ENCODE measurements around the gene ZFP36L1. TPM values are rescaled to one million over a fixed set of nuclear protein-coding genes. Genes with fewer than 3 reads are reported as not detected.

Gene ZFP36L1, protein sequence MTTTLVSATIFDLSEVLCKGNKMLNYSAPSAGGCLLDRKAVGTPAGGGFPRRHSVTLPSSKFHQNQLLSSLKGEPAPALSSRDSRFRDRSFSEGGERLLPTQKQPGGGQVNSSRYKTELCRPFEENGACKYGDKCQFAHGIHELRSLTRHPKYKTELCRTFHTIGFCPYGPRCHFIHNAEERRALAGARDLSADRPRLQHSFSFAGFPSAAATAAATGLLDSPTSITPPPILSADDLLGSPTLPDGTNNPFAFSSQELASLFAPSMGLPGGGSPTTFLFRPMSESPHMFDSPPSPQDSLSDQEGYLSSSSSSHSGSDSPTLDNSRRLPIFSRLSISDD
- total RNA-seq, result 45.5 TPM
- long read RNA-seq, transcript ZFP36L1-202 (2 exons, 3,190 nt), result major isoform, 22 of 41 reads
- long read RNA-seq, partial matches to known transcripts, result 0 of 41 reads
- long read RNA-seq, other reads (novel, unspliced or antisense), result 18 of 41 reads

DNA sequence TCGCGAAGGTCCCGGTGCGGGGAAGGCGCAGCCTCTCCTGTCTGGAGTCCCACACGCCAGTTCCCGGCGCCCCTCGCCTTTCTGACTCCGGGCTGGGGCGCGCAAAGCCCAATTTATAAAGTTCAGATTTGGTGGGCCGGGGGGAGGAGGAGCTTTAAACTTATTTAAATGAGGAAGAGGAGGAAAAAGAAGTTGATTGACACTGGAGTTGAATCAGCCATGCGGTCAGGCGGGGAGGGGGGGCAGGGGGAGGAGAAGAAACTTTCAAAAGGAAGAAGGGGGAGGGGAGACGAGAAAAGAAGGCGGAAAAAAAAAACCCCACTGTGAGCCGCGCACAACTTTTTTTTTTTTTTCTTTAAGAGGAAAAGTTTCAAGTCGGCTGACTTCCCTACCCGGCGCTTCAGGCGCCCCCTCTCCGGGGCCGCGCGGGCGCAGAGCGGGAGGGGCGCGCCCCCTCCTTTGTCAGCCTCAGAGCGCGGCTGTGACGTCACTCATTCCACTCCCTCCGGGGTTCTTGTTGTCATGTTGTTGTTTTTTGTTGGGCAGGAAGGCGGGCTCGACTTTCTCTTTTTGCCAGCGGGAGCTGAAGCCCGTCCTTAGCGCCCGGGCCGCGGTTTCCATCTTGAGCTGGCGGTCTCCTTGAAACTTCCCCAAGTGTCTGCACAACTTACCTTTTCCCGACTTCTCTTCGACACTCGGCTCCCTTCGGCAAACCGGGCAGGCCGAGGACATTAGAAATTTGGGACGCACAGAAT, at the start of gene ZFP36L1:
Gene ZFP36L1 (minus strand): TSS at position 89 of the 755 bp plus-strand sequence. CDS start 129 bp downstream, outside the sequence.
- intact Hi-C loops (cut with DNase I), result loop anchor here (5.0 kb wide), 2 partner anchors 61 to 271 kb away; no protein-coding TSS in a partner anchor
- DNase-seq, result peak; percentile 96
- peak; percentile 68 for ATAC-seq (ENCODE audit: poor library complexity)

DNA sequence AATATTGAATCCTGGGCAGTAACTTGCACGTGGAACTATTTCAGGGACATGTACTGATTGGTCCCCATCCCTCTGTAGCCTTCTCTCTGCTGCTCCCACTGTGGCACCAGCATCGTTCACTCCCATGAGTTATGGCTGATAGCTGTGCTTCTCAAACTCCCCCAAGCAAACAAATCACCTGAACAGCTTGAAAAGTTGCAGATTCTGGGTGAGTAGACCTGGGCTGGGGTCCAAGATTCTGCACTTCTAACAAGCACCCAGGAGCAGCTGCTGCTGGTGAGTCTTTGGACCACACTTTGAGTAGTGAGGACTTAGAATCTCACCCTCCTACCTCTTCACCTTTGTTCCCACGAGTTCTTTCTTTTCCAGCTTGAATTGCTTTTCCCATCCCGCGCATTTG, 49.4 kb upstream of the ZFP36L1 start:
- no peak for DNase-seq
- intact Hi-C loops (cut with DNase I), result no loop called here
- ATAC-seq (ENCODE audit: poor library complexity), result no peak

DNA sequence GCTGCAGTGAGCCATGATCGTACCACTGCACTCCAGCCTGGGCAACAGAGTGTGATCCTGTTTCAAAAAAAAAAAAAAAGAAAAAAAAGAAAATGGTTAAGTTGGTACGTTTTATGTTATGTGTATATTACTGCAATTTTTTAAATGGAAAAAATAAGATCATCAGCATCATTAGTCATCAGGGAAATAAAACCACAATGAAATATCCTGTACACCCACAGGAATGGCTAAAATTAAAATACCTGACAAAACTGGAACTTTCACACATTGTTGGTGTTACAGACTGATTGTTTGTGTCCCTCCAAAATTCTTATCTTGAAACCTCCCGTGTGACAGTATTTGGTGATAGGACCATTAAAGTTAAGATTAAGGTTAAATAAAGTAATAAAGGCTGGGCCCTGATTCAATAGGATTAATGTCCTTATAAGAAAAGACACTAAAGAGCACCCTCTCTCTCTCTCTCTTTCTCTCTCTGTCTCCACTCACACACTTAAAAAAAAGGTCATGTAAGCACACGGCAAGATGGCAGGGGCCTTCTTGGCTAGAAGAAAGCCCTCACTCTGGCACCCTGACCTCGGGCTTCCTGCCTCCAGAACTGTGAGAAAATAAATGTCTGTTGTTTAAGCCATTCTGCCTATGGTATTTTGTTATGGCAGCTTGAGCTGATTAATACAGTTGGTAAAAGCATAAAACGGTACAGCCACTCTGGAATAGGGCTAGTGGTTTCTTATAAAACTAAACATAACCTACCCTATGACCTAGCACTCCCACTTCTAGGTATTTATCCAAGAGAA, 48.3 kb upstream of the ZFP36L1 start:
- no peak for DNase-seq
- ATAC-seq (ENCODE audit: poor library complexity), result no peak
- intact Hi-C loops (cut with DNase I), result no loop called here

DNA sequence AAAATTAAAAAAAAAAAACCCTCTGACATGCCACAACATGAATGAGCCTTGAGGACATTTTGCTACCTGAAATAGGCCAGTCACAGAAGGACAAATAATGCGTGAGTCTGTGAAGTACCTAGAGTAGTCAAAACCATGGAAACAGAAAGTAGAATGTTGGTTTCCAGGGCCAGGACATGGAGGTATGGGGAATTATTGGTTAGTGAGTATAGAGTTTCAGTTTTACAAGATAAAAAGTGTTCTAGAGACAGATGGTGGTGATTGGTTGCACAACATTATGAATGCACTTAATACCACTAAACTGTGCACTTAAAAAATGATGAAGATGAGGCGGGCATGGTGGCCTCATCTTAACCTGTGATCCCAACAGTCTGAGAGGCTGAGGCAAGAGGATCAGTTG, 47.6 kb upstream of the ZFP36L1 start:
- ATAC-seq (ENCODE audit: poor library complexity) (no peak), DNase-seq (no peak)
- intact Hi-C loops (cut with DNase I), result no loop called here

DNA sequence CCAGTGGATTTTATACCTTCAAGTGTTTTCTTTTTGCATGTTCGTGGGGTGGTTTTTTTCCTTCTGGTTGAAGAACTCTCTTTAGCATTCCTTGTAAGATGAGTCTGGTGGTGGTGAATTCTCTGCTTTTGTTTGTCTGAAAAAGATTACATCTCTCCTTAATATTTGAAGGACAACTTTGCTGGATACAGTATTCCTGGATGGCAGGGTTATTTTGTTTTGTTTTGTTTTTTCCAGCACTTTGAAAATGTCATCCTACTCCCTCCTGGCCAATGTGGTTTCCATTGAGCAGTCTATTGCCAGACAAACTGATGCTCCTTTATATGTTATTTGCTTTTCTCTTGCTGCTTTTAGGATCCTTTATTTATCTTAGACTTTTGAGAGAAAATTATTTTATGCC, 43.2 kb upstream of the ZFP36L1 start:
- DNase-seq, result no peak
- no peak for ATAC-seq (ENCODE audit: poor library complexity)
- intact Hi-C loops (cut with DNase I), result no loop called here

DNA sequence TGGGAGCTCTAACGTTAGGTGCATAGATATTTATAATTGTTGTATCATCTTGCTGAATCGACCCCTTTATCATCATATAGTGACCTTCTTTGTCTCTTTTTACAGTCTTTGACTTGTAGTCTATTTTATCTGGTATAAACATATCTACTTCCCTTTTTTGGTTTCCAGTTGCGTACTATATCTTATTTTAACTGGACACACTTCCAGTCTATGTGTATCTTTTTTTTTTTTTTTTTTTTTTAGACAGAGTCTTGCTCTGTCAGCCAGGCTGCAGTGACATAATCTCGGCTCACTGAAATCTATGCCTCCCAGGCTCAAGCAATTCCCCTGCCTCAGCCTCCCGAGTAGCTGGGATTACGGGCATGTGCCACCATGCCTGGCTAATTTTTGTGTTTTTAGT, 41.9 kb upstream of the ZFP36L1 start:
- DNase-seq (no peak), ATAC-seq (ENCODE audit: poor library complexity) (no peak)
- intact Hi-C loops (cut with DNase I), result no loop called here

DNA sequence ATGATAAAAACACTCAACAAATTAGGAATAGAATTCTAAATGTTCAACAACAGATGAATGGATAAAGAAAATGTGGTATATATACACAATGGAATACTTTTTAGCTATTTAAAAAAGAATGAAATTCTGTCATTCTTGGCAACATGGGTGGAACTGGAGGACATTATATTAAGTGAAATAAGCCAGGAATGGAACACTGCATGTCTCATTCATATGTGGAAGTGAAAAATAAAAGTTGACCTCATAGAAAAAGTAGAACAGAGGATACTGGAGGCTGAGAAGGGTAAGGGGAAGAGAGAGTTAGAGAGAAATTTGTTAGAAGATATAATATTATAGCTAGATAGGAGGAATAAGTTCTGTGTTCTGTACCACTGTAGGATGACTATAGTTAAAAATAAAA, 35.8 kb upstream of the ZFP36L1 start:
- no peak for DNase-seq
- ATAC-seq (ENCODE audit: poor library complexity), result no peak
- intact Hi-C loops (cut with DNase I), result loop anchor here (10.0 kb wide), 1 partner anchor 994 kb away; no protein-coding TSS in a partner anchor

DNA sequence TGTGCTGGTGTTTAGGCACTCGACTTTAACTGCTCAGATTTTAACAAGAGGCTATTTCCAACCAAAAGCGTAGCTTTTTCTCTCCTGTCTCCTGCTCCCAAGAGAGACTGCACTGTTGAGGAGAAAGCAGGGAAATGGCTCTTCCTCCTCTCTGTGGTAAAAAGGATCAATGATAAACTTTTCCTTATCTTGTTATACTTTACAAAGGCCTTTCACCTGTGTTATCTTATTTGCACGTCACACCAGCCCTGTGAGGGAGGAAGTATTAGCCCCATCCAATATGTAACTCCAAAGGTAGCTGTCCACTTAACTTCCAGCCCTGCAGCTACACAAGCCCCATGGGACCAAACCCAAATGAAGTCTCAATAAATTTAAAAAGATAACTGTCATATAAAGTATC, 32.9 kb upstream of the ZFP36L1 start:
- DNase-seq, result no peak
- no peak for ATAC-seq (ENCODE audit: poor library complexity)
- intact Hi-C loops (cut with DNase I), result loop anchor here (10.0 kb wide), 1 partner anchor 991 kb away; no protein-coding TSS in a partner anchor

DNA sequence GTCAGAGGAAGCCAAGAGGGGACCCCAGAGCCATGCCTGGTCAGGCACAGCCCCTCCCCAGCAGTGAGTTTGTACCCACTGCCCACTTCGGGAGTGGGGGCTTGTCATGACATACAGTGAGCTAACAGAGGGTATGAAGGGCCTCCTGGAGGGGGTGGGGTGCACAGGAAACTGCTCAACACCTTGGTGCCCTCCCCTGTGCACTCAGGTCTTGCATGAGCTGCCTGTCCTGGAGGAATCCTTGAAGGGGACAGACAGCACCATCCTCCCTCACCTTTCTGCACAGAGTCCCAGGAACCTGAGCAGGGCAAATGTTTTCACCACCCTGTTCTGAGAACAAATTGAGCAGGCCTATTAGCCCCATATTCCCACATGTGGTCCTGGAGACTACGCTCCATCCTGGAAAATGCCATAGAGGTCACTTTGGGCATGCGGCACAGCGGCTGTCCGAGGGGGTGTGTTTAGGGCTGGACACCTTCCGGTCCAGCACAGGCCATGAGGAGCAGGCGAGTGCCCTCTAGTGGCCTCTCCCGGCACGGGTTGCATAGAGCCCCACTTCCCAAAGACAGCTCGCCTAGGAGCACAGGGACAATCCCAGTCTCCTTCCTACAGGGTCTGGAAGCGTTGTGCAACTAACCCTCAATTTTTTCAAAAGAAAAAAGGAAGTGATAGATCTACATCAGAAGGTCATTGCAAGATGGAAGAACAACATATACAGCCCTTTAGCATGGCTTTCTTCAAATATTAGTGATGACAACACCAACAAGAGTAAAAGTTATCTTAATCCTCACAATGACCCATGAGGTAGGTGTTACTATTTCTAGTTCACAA, 31.9 kb upstream of the ZFP36L1 start:
- DNase-seq (peak; percentile 94), ATAC-seq (ENCODE audit: poor library complexity) (peak; percentile 95)
- intact Hi-C loops (cut with DNase I), result loop anchor here (5.0 to 10.0 kb wide), 2 partner anchors 887 to 990 kb away; no protein-coding TSS in a partner anchor

DNA sequence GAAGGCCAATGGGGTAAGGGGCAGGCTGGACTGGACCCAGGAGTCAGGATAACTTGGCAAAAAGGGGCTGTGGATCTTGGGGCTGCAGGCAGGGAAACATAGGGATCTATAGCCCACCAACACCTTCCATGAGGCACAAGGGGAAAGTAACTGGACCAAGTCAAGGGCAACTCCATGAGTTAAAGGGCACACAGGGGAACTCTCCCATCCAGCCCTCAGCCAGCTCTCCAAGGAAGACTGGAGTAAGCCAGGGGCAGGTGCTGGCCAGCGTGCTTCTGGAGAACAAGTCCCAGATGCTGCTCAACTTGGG, 31.3 kb upstream of the ZFP36L1 start:
- ATAC-seq (ENCODE audit: poor library complexity) (no peak), DNase-seq (no peak)
- intact Hi-C loops (cut with DNase I), result loop anchor here (5.0 to 10.0 kb wide), 2 partner anchors 887 to 989 kb away; no protein-coding TSS in a partner anchor

DNA sequence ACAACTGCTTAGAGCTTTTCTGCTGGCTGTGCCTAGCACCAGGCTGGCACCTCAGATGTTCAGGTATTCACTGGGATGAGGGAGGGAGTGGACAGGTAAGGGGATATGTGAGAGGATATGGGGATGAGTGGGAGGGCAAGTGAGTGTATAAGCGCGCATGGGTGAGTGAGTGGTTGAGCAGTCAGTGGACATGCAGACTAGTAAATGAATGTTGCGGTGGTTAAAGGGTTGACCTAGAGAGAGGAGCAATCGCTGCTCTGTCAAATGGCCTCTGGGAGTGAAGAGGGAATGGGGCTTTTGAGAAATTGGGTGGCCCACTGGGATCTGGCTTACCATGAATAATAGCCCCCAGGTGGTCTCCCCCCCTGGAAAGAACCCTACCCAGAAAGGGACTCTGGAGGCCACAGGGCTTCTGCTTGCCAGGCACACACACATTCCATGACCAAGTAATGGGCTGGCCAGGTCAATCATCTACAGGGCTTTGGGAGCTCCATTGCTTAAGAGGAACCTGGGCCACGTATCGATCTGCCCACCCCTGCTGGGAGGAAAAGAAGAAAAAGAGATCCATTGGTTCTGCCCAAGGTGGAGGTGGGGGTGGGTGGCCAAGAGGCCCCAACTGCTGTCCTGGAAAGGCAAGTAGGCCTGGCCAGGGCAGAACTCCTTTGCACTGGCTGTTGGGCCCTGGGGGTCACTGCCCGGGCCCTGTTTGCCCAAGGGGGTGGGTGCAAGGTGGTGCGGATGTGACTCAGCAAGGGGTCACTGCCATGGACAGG, 30.8 kb upstream of the ZFP36L1 start:
- no peak for DNase-seq
- intact Hi-C loops (cut with DNase I), result loop anchor here (5.0 to 10.0 kb wide), 2 partner anchors 886 to 989 kb away; no protein-coding TSS in a partner anchor
- ATAC-seq (ENCODE audit: poor library complexity), result no peak

DNA sequence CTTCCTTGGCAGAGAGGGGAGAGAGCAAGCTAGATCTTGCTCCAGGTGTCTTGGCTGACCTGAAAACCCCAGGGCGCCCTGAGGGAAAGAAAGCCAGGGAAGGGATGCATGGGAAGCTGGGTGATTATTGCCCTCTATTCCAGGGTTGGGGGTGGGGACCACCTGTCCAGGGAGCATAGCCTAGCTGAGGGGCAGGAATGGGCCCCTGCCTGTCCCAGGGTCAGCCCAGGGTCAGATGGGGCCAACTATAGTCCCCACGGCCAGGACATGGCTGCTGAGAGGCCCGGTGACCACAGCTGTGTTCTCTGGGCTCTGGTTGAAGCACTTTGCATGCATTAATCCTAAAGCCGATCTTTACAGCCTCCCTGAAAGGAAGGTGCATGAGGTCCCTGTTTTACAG, 30.1 kb upstream of the ZFP36L1 start:
- no peak for ATAC-seq (ENCODE audit: poor library complexity)
- no peak for DNase-seq
- intact Hi-C loops (cut with DNase I), result loop anchor here (5.0 to 10.0 kb wide), 2 partner anchors 886 to 988 kb away; no protein-coding TSS in a partner anchor

DNA sequence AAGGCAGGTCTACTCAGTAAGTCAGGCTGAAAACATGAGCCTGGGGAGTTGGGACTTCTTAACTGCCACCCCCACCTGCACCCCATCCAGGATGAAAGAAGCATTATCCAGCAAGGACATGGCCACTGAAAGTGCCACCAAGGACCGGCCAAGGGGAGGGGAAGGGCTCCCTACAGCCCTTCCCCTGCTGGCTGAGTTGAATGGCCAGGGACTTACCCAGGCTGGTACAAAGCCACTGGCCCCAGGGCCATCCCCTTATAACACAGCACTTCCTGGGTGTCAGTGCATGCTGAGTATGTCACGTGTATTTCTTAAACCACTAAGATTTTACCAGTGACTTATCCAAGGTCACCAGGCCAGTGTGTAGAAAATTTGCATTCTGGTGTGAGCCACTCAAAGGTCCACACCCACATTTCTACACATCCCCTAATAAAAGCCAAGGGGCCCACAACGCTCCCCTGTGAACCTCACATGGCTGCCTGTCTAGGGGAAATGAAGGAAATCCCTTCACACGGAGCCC, 29.3 kb upstream of the ZFP36L1 start:
- intact Hi-C loops (cut with DNase I), result loop anchor here (5.0 to 10.0 kb wide), 2 partner anchors 885 to 987 kb away; no protein-coding TSS in a partner anchor
- ATAC-seq (ENCODE audit: poor library complexity) (no peak), DNase-seq (no peak)

DNA sequence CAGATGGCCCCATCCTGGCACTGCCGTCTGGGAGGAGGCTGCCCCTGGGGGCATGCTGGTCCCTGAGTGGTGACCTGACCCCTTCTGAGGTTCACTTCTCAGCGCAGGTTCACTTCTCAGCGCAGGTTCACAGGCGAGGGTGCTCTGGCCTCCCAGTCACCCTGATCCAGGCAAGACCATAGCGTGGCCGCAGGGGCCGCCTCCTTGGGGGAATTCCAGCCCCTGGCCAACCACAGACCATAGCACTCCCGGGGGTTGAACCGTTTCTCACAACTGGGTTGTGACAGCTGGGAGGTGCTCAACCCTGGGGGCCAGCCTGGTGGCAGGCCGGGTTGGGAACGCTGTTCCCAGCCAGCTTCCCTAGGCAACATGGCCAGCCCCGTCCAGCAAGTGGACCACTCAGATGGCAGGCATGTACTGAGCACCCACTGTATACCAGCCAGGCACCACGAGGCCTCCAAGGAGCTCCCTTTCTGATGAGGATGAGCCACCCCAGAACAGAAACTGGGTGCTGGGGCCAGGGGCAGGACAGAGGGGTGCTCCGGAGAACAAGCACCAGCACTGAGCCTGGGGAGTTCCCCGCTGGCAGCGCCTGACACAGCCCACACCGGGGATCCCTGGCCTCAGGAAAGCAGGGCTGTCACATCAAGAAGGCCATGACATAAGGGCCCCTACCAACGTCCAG, 28.3 kb upstream of the ZFP36L1 start:
- no peak for ATAC-seq (ENCODE audit: poor library complexity)
- intact Hi-C loops (cut with DNase I), result loop anchor here (5.0 to 10.0 kb wide), 2 partner anchors 884 to 986 kb away; no protein-coding TSS in a partner anchor
- DNase-seq, result no peak

DNA sequence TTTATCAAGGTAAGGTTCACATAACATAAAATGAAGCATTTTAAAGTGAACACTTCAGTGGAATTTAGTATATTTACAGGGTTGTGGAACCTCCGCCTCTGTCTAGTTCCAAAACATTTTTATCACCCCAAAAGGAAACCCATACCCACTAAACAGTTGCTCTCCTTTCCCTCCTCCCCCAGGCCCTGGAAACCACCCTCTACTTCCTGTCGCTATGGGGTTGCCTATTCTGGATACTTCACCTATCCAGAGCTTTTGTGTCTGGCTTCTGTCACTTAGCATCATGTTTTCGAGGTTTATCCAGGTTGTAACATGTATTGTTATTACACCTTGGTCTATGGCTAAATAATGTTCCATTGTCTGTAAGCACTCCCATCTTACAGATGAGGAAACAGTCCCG, 27.7 kb upstream of the ZFP36L1 start:
- no peak for ATAC-seq (ENCODE audit: poor library complexity)

DNA sequence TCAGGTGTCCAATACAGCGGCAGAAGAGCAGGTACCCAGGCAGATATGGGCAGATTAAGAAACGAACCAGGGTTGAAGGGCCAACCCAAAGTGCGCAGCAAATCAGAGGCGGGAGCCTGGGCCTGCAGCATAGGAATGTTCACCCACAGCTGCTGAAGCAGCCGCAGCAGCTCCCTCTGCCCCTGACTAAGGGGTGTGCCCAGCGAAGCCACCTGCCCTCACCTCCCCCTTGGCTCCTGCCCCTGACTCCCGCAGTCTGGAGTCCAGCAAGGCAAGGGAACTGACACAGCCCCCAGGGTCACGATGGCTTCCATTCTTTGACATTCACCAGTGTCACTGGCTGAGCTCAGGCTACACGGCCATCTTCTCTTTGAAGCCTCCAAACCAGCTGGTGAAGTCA, 27.3 kb upstream of the ZFP36L1 start:
- intact Hi-C loops (cut with DNase I), result loop anchor here (5.0 to 10.0 kb wide), 2 partner anchors 883 to 985 kb away; no protein-coding TSS in a partner anchor
- ATAC-seq (ENCODE audit: poor library complexity) (no peak), DNase-seq (no peak)

More for the DNA sequence above, 27.7 kb upstream of the ZFP36L1 start:
- no peak for DNase-seq
- intact Hi-C loops (cut with DNase I), result loop anchor here (5.0 to 10.0 kb wide), 2 partner anchors 883 to 986 kb away; no protein-coding TSS in a partner anchor

Data from Right ventricle myocardium superior (tissue), 1 donor.